Trophoblast cell (in vitro differentiated cells and primary cell): ENCODE data around the gene WDR7.

Experiments used
- DNase-seq, 2 donors: peaks; one replicate each; pipeline ENCODE4 v3.0.0-alpha.2; 2016
- H2AFZ ChIP-seq: 2 replicates; pipeline ENCODE4 v1.6.1; 2013; ENCODE audit warnings: low read length, moderate library complexity, mild to moderate bottlenecking; ENCODE audit not compliant: insufficient read depth, poor library complexity
- H2AK5ac ChIP-seq: 2 replicates; pipeline ENCODE4 v1.6.1; 2013; ENCODE audit warnings: mild to moderate bottlenecking, low read length
- H2BK120ac ChIP-seq: 2 replicates; pipeline ENCODE4 v1.6.1; 2013; ENCODE audit warnings: low read length, mild to moderate bottlenecking, moderate library complexity; ENCODE audit not compliant: insufficient read depth, poor library complexity
- H2BK12ac ChIP-seq: 2 replicates; pipeline ENCODE4 v1.6.1; 2013; ENCODE audit warnings: mild to moderate bottlenecking, low read length, moderate library complexity
- H2BK5ac ChIP-seq: 2 replicates; pipeline ENCODE4 v1.6.1; 2013; ENCODE audit warnings: low read length, low read depth, moderate library complexity, mild to moderate bottlenecking; ENCODE audit not compliant: poor library complexity
- H3K14ac ChIP-seq: 2 replicates; pipeline ENCODE4 v1.6.1; 2013; ENCODE audit warnings: mild to moderate bottlenecking, low read length
- H3K18ac ChIP-seq: 2 replicates; pipeline ENCODE4 v1.6.1; 2013; ENCODE audit warnings: mild to moderate bottlenecking, low read length
- H3K23ac ChIP-seq: 2 replicates; pipeline ENCODE4 v1.6.1; 2013; ENCODE audit warnings: low read length
- H3K27ac ChIP-seq: 2 replicates; pipeline ENCODE4 v1.5.1; 2013; ENCODE audit warnings: low read depth, mild to moderate bottlenecking, inconsistent platforms, low read length, moderate library complexity
- H3K27me3 ChIP-seq: 2 replicates; pipeline ENCODE4 v1.6.1; 2013; ENCODE audit warnings: inconsistent platforms, mild to moderate bottlenecking, low read length, moderate library complexity; ENCODE audit not compliant: insufficient read depth
- H3K36me3 ChIP-seq, 2 experiments: 1 replicate in 1 of 2; 2 replicates in 1 of 2; pipeline ENCODE4 v1.6.1; 2013; ENCODE audit warnings: low read length in 2 of 2, mild to moderate bottlenecking in 2 of 2, moderate library complexity in 1 of 2; ENCODE audit not compliant: insufficient read depth in 2 of 2, control insufficient read depth in 1 of 2
- H3K4ac ChIP-seq: 2 replicates; pipeline ENCODE4 v1.6.1; 2013; ENCODE audit warnings: low read depth, mild to moderate bottlenecking, low read length, moderate library complexity
- H3K4me1 ChIP-seq, 2 experiments: 1 replicate in 1 of 2; 2 replicates in 1 of 2; pipeline ENCODE4 v1.6.1; 2013; ENCODE audit warnings: low read length in 2 of 2, mild to moderate bottlenecking in 2 of 2, moderate library complexity in 1 of 2; ENCODE audit not compliant: insufficient read depth in 2 of 2, control insufficient read depth in 1 of 2
- H3K4me2 ChIP-seq: 2 replicates; pipeline ENCODE4 v1.6.1; 2013; ENCODE audit warnings: inconsistent platforms, mild to moderate bottlenecking, low read length, moderate library complexity
- H3K4me3 ChIP-seq: 2 replicates; pipeline ENCODE4 v1.5.1; 2013; ENCODE audit warnings: mild to moderate bottlenecking, low read depth, low read length, inconsistent platforms
- H3K79me1 ChIP-seq: one replicate; pipeline ENCODE4 v1.6.1; 2013; ENCODE audit warnings: low read length
- H3K79me2 ChIP-seq: 2 replicates; pipeline ENCODE4 v1.6.1; 2013; ENCODE audit warnings: low read length, mild to moderate bottlenecking; ENCODE audit not compliant: control insufficient read depth, insufficient read depth, poor library complexity
- H3K9ac ChIP-seq: 2 replicates; pipeline ENCODE4 v1.6.1; 2013; ENCODE audit warnings: mild to moderate bottlenecking, low read length
- H3K9me3 ChIP-seq: 2 replicates; pipeline ENCODE4 v1.6.1; 2013; ENCODE audit warnings: low read depth, mild to moderate bottlenecking, control low read depth, inconsistent platforms, low read length; ENCODE audit not compliant: insufficient read depth
- H4K12ac ChIP-seq: 2 replicates; pipeline ENCODE4 v1.6.1; 2013; ENCODE audit warnings: low read depth, mild to moderate bottlenecking, low read length, moderate library complexity
- H4K8ac ChIP-seq: 2 replicates; pipeline ENCODE4 v1.6.1; 2013; ENCODE audit warnings: low read depth, mild to moderate bottlenecking, low read length, moderate library complexity
- H4K91ac ChIP-seq: one replicate; pipeline ENCODE4 v1.6.1; 2013; ENCODE audit warnings: low read depth, mild to moderate bottlenecking, low read length, moderate library complexity
- WGBS: extraction: QIAGEN DNeasy Blood & Tissue Kit; methylation state at CpG from one replicate; pipeline ENCODE4 v1.1.7; 2013; ENCODE audit warnings: missing lambda C conversion rate; ENCODE audit not compliant: insufficient read length, insufficient coverage; ENCODE audit errors: extremely low coverage; 5-methylcytosine and 5-hydroxymethylcytosine counted together

Gene WDR7

DNA sequence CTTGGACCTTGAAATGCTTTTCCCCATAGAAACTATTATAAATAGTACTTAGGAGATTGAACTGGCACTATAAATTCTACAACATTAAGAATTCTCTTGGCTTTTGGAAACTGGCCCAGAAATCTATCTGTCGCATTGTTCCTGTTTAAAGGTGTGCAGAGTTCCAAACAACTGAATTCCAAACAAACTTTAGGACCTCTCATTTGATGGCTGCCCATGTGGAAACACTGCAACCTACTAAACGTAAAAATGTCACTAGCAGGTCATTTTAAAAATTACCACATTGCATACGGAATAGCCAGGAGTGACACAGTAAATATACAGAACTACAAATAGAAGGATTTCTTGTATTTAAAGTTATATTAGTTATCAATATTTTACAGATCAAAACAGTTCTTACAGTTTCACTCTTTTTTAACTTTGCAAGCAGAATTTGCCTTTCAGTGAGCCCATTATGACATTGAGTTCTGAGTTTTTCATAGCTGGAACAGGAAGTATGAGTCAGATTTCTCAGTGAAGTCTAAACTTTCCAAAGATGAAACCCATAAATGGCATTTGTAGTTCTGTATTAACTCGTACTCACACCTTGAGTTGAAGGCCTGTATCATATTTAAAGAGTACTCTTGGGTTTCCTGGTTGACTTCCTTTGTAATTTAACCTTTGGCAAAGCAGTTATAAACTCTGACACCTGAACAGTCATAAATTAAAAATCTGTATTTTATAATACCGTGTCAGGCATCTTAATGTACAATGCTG lies 353.4 kb downstream of the WDR7 start:
- WGBS: no CpG with 5 or more reads among the region's 5 CpGs
- no peak overlapping the region for H3K27ac ChIP-seq
- H3K14ac ChIP-seq: no peak overlapping the region
- no peak overlapping the region for H2AK5ac ChIP-seq
- no peak overlapping the region for H2BK120ac ChIP-seq
- H2BK12ac ChIP-seq: no peak overlapping the region
- H3K4me1 ChIP-seq: no peaks in the 10 kb centered on the region
- H3K4ac ChIP-seq: no peak overlapping the region
- no peak overlapping the region for H3K9ac ChIP-seq
- no peaks in the 10 kb centered on the region for H3K27me3 ChIP-seq
- no peak overlapping the region for H2AFZ ChIP-seq
- no peak overlapping the region for H4K8ac ChIP-seq
- H3K9me3 ChIP-seq: no peaks in the 10 kb centered on the region
- no peak overlapping the region for H3K4me2 ChIP-seq
- H2BK5ac ChIP-seq: no peak overlapping the region
- H3K18ac ChIP-seq: no peak overlapping the region
- no peaks in the 10 kb centered on the region for H3K79me1 ChIP-seq
- no peak overlapping the region for H3K23ac ChIP-seq
- no peak overlapping the region for H4K12ac ChIP-seq
- H3K4me3 ChIP-seq: no peak overlapping the region
- no peaks in the 10 kb centered on the region for H3K36me3 ChIP-seq
- no peak for DNase-seq
- H4K91ac ChIP-seq: no peak overlapping the region
- H3K79me2 ChIP-seq: no peaks in the 10 kb centered on the region

GRCh38 chr18:57008001-57008686 lies 357.0 kb downstream of the WDR7 start:
- DNase-seq: no peak
- no peaks in the 10 kb centered on the region for H3K27me3 ChIP-seq
- H3K79me1 ChIP-seq: no peaks in the 10 kb centered on the region
- no peak overlapping the region for H4K12ac ChIP-seq
- no peak overlapping the region for H3K4ac ChIP-seq
- no peak overlapping the region for H2BK12ac ChIP-seq
- WGBS: no CpG with 5 or more reads among the region's 11 CpGs
- H4K91ac ChIP-seq: no peak overlapping the region
- H2BK5ac ChIP-seq: no peak overlapping the region
- peaks cover 2% of the 10 kb centered on the region for H3K9me3 ChIP-seq
- no peak overlapping the region for H3K23ac ChIP-seq
- H3K4me1 ChIP-seq: no peaks in the 10 kb centered on the region
- H3K14ac ChIP-seq: no peak overlapping the region
- no peak overlapping the region for H3K27ac ChIP-seq
- H2AK5ac ChIP-seq: no peak overlapping the region
- H2BK120ac ChIP-seq: no peak overlapping the region
- H3K18ac ChIP-seq: no peak overlapping the region
- H3K4me3 ChIP-seq: no peak overlapping the region
- H2AFZ ChIP-seq: no peak overlapping the region
- no peaks in the 10 kb centered on the region for H3K79me2 ChIP-seq
- no peak overlapping the region for H3K9ac ChIP-seq
- no peaks in the 10 kb centered on the region for H3K36me3 ChIP-seq
- no peak overlapping the region for H3K4me2 ChIP-seq
- H4K8ac ChIP-seq: no peak overlapping the region

- no peak for DNase-seq
- Histone ChIP-seq H3K14ac (no peak overlapping the region), H2BK120ac (no peak overlapping the region), H4K8ac (no peak overlapping the region), H3K23ac (no peak overlapping the region), H3K4me2 (no peak overlapping the region), H2BK12ac (no peak overlapping the region), H4K91ac (no peak overlapping the region), H2AK5ac (no peak overlapping the region), H3K79me2 (no peaks in the 10 kb centered on the region), H2AFZ (no peak overlapping the region), H3K9me3 (peaks cover 2% of the 10 kb centered on the region), H3K27me3 (no peaks in the 10 kb centered on the region), H3K27ac (no peak overlapping the region), H4K12ac (no peak overlapping the region), H3K79me1 (no peaks in the 10 kb centered on the region), H3K9ac (no peak overlapping the region), H3K4me3 (no peak overlapping the region), H3K36me3 (no peaks in the 10 kb centered on the region), H2BK5ac (no peak overlapping the region), H3K4ac (no peak overlapping the region), H3K4me1 (no peaks in the 10 kb centered on the region), H3K18ac (no peak overlapping the region)
- WGBS: 100% methylated on average over 3 of the region's 4 CpGs
Measured at GRCh38 chr18:57009844-57010243, 358.7 kb downstream of the WDR7 start.

- Histone ChIP-seq H2AFZ (no peak overlapping the region), H3K79me2 (no peaks in the 10 kb centered on the region), H4K8ac (no peak overlapping the region), H4K12ac (no peak overlapping the region), H3K27me3 (no peaks in the 10 kb centered on the region), H3K36me3 (no peaks in the 10 kb centered on the region), H2BK5ac (no peak overlapping the region), H2BK120ac (no peak overlapping the region), H4K91ac (no peak overlapping the region), H3K4ac (no peak overlapping the region), H2BK12ac (no peak overlapping the region), H3K9me3 (peaks cover 2% of the 10 kb centered on the region), H3K4me3 (no peak overlapping the region), H3K23ac (no peak overlapping the region), H2AK5ac (no peak overlapping the region), H3K18ac (no peak overlapping the region), H3K4me2 (no peak overlapping the region), H3K79me1 (no peaks in the 10 kb centered on the region), H3K27ac (no peak overlapping the region), H3K4me1 (no peaks in the 10 kb centered on the region), H3K9ac (no peak overlapping the region), H3K14ac (no peak overlapping the region)
- no CpG with 5 or more reads among the region's 4 CpGs for WGBS
- no peak for DNase-seq
Measured at GRCh38 chr18:57014772-57015413, 363.7 kb downstream of the WDR7 start.
